Measurements from ENCODE around the gene CDH13.

Gene CDH13

DNA sequence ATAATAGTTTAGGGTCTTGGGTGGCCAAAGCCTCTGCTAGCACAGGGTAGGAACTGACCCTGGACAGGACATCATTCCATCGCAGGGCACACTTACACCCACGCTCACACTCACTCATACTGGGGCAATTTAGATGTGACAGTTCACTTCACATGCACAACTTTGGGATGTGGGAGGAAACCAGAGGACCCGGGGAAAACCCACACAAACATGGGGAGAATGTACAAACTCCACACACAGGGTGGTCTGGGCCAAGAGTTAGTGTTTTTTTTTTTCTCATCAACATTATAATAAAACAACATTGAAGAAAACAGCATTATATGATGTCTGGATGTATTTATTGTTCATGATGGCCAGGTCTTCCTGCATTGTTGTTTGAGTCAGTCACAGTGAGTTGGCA is 93.6 kb downstream of the CDH13 start:
- no peak for TF ChIP-seq FOXP2 (optimal IDR thresholded peaks at IDR 0.05; ENCODE audit: borderline replicate concordance, extremely low read depth, extremely low read length, insufficient read depth)
- TF ChIP-seq SIN3A (IDR thresholded peaks at IDR 0.05; ENCODE audit: borderline replicate concordance, insufficient read depth, low read length): no peak
- TF ChIP-seq REST (IDR thresholded peaks at IDR 0.05; ENCODE audit: insufficient read depth in 1 of 2, low read depth in 2 of 2, low read length in 2 of 2): no peak
- no peak for TF ChIP-seq POLR2AphosphoS5 (IDR thresholded peaks at IDR 0.05; ENCODE audit: low read depth, low read length)
- no peak for TF ChIP-seq TAF1 (IDR thresholded peaks at IDR 0.05; ENCODE audit: borderline replicate concordance, insufficient read depth, low read length)

DNA sequence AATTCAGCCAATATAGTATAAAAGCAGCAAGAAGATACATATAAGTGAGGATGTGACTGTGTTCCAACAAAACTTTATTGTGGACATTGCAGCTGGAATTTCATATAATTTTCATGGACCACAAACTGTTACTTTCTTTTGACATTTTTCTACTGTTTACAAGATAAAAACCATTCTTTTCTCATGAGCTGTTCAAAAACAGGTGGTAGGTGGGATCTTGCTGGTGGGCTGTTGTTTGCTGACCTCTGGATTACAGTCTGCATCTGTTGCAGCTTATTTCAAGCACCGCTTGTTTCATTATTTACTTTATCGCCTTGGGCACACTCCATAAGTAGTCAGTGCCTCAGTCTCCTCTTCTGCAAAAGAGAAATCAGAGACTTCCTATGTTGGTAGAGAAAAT is 99.5 kb downstream of the CDH13 start:
- no peak for TF ChIP-seq FOXP2 (optimal IDR thresholded peaks at IDR 0.05; ENCODE audit: borderline replicate concordance, extremely low read depth, extremely low read length, insufficient read depth)
- no peak for TF ChIP-seq SIN3A (IDR thresholded peaks at IDR 0.05; ENCODE audit: borderline replicate concordance, insufficient read depth, low read length)
- no peak for TF ChIP-seq POLR2AphosphoS5 (IDR thresholded peaks at IDR 0.05; ENCODE audit: low read depth, low read length)
- TF ChIP-seq REST (IDR thresholded peaks at IDR 0.05; ENCODE audit: insufficient read depth in 1 of 2, low read depth in 2 of 2, low read length in 2 of 2): no peak

- no peak for TF ChIP-seq REST (IDR thresholded peaks at IDR 0.05; ENCODE audit: insufficient read depth in 1 of 2, low read depth in 2 of 2, low read length in 2 of 2)
- no peak for TF ChIP-seq POLR2AphosphoS5 (IDR thresholded peaks at IDR 0.05; ENCODE audit: low read depth, low read length)
- TF ChIP-seq FOXP2 (optimal IDR thresholded peaks at IDR 0.05; ENCODE audit: borderline replicate concordance, extremely low read depth, extremely low read length, insufficient read depth): no peak
- TF ChIP-seq TAF1 (IDR thresholded peaks at IDR 0.05; ENCODE audit: borderline replicate concordance, insufficient read depth, low read length): no peak
- TF ChIP-seq SIN3A (IDR thresholded peaks at IDR 0.05; ENCODE audit: borderline replicate concordance, insufficient read depth, low read length): no peak
These were observed 102.1 kb downstream of the CDH13 start for GRCh38 chr16:82728901-82729300.

DNA sequence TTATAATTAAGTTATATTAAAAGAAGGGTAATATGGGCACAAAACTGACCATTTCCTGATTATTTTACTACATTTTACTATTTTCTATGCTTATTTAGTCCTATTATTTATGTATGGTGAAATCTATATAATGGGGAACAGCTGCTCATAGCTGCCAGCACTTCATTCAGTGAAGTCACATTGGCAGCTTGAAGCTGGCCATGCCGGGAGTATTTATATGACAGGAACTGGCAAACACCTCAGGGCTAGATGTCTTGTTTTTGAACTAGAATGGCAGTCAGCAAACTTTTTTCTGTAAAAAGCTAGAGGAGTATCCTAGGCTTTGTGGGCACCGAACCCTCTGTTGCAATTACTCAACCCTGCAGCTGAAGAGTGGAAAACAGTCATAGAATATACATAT is 104.1 kb downstream of the CDH13 start:
- TF ChIP-seq SIN3A (IDR thresholded peaks at IDR 0.05; ENCODE audit: borderline replicate concordance, insufficient read depth, low read length): no peak

DNA sequence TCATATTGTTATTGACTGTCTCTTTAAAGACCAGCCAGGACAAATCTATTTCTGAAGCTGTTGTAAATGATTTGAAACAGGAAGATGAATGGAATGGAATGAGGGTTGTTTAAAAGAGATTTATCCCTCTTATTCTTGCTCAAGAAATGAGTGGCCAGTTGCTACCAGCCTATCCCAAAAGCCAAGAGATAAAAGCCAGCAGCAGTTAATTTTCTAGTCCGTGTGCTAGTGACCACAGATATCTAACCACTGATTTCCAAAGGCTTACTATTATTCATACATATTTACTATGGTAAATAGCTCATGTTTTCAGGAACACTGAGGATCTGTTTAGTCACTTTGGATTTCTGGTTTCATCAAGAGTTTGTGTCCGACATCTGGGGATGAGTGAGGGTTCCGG is 105.7 kb downstream of the CDH13 start:
- TF ChIP-seq SIN3A (IDR thresholded peaks at IDR 0.05; ENCODE audit: borderline replicate concordance, insufficient read depth, low read length) (no peak), REST (IDR thresholded peaks at IDR 0.05; ENCODE audit: insufficient read depth in 1 of 2, low read depth in 2 of 2, low read length in 2 of 2) (no peak), FOXP2 (optimal IDR thresholded peaks at IDR 0.05; ENCODE audit: borderline replicate concordance, extremely low read depth, extremely low read length, insufficient read depth) (no peak)
